ENCODE measurements around the gene RABL6.
"Not testable (repeated sequence)": the region's sequence is repeated elsewhere in the genome, so short reads cannot be mapped to it uniquely, and the experiment has no call there.

Gene RABL6

DNA sequence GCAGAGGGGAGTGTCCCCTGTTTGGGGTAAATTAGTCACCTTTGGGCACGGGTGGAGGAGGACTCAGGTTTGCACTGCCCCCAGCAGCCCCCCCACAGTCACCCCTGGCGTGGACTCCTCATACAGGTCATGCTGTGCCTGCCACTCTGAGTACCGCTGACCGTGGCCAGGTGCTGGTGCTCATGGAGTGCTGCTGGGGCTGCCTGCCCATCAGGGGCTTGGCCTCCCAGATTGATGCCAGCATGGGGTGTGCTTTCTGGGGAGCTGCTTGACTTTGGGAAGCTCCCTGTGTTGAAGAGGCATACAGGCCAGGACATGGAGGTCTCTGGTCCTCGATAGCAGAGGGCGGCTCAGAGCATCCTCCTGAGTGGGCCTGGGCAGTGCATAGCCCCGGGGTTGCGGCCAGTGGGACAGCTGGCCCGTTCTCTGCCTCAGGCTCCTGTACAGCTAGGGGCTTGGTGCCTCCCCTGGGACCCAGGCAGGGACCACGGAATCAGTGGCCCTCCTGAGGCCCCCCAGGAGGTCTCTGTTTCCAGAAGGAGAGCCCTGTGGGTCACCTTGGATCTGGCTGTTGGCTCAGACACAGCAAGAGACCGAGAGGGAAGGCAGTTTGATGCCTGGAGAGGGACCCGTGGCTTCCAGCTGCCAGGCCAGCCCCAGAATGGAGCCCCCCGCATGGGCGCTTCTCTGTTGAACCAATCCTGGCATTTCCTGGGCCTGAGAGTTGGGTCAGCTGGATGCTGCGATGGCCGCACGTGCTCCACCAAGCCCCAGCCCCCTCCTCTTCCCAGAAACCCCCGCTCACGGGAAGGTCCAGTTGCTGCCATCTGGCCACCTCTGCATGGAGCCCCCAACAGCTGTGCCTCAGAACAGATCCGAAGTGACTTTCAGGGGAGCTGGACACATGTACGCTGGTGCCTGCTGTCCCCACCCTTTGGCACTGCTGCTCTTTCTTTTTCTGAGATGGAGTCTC, 28.5 kb downstream of the RABL6 start:
- DNase-seq (ENCODE audit: low read depth in 2 of 2), result no peak

DNA sequence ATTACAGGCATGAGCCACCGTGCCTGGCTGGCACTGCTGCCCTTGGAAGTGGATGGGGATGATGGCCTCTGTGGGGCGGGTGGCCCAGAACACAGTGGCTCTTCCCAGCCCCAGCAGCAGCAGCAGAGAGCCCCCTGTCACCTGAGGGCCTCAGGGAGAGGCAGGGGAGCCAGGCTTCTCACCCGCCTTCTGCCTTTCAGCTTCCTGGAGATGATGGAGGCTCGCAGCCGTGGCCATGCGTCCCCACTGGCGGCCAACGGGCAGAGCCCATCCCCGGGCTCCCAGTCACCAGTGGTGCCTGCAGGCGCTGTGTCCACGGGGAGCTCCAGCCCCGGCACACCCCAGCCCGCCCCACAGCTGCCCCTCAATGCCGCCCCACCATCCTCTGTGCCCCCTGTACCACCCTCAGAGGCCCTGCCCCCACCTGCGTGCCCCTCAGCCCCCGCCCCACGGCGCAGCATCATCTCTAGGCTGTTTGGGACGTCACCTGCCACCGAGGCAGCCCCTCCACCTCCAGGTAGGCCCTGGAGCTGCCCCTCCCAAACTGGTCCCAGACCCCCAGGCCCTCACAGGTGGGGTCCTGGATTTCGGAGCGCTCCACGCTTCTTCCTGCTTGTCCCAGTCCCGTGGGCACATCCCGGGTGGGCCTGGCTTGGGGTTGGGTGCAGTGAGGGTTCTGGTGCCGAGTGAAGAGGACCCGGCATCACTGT, 29.6 kb downstream of the RABL6 start:
- no peak for DNase-seq (ENCODE audit: low read depth in 2 of 2)

GRCh38 chr9:136837856-136838277, 30.1 kb downstream of the RABL6 start:
- DNase-seq (ENCODE audit: low read depth in 2 of 2), result not testable (repeated sequence)

DNA sequence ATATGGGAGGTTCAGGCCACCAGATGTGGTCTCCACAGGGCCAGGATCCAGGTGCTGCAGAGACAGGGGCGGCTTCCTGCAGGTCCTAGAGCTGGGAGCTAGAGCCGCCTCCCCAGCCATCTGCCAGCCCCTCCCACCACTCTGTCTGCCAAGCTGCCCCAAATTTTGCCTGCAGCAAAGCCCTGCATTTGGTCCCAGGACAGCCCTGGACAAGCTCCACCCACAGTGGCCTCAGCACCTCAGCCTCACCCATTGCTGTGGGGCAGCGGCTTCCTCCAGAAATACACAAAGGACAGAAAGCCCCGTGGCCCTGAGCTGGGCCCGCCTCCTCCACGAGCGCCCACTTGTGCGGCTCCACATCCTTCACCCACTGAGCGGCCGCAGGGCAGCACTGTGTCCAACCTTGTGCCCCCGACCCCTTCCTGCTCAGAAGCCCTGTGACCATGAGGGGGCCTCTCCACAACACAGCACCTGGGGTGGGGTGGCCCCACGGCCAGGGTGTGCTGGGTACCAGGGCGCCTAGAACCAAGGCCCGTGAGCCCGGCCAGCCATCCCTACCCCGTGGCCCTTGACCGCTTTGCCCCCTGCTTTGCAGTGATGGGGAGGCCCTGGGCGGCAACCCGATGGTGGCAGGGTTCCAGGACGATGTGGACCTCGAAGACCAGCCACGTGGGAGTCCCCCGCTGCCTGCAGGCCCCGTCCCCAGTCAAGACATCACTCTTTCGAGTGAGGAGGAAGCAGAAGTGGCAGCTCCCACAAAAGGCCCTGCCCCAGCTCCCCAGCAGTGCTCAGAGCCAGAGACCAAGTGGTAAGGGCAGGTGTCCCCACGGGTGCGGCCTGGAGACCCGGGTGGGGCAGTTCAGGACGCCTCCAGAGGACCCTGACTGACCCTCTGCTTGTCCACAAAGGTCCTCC, 30.8 kb downstream of the RABL6 start:
- no peak for DNase-seq (ENCODE audit: low read depth in 2 of 2)

- DNase-seq (ENCODE audit: low read depth in 2 of 2), result no peak
Observed at GRCh38 chr9:136839229-136840139, 31.7 kb downstream of the RABL6 start.

- no peak for DNase-seq (ENCODE audit: low read depth in 2 of 2)
Observed at GRCh38 chr9:136840140-136840876, 32.6 kb downstream of the RABL6 start.

GRCh38 chr9:136840877-136841645, 33.3 kb downstream of the RABL6 start:
- no peak for DNase-seq (ENCODE audit: low read depth in 2 of 2)

- DNase-seq (ENCODE audit: low read depth in 2 of 2), result not testable (repeated sequence)
Observed at GRCh38 chr9:136841646-136842379, 34.1 kb downstream of the RABL6 start.

DNA sequence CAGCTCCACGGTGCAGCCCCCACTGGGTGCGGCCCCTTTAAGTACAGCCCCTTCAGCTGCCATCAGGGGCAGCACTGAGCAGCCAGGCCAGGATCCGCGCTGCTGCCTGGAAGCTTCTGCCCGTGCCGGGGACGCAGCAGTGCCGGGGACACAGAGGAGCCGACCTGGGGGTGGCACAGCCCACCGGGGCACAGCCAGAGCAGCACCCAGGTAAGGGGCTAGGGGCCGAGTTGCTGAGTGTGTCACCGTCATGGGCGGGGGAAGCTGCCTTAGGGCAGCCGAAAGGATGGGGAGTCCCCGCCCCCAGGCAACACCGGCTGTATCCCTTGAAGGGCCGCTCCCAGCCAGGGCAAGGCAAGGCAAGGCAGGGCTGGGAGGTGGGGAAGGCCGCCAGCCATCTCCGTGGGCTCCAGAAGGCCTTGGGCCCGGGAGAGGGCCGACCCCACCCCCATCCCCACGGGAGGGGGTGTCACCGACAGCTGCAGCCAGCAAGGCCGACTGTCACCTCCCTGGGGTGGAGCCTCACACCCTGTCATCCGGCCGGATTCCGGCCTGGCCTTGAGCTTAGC, 34.7 kb downstream of the RABL6 start, which contains the start of gene AJM1:
TSS of gene AJM1 (plus strand) at position 99 of the 569 bp plus-strand sequence. CDS start 1,937 bp downstream, outside the sequence.
- peak; percentile 56 to 58 for DNase-seq (ENCODE audit: low read depth in 2 of 2)

- DNase-seq (ENCODE audit: low read depth in 2 of 2), result not testable (repeated sequence)
Observed at GRCh38 chr9:136843159-136843800, 35.5 kb downstream of the RABL6 start.

DNA sequence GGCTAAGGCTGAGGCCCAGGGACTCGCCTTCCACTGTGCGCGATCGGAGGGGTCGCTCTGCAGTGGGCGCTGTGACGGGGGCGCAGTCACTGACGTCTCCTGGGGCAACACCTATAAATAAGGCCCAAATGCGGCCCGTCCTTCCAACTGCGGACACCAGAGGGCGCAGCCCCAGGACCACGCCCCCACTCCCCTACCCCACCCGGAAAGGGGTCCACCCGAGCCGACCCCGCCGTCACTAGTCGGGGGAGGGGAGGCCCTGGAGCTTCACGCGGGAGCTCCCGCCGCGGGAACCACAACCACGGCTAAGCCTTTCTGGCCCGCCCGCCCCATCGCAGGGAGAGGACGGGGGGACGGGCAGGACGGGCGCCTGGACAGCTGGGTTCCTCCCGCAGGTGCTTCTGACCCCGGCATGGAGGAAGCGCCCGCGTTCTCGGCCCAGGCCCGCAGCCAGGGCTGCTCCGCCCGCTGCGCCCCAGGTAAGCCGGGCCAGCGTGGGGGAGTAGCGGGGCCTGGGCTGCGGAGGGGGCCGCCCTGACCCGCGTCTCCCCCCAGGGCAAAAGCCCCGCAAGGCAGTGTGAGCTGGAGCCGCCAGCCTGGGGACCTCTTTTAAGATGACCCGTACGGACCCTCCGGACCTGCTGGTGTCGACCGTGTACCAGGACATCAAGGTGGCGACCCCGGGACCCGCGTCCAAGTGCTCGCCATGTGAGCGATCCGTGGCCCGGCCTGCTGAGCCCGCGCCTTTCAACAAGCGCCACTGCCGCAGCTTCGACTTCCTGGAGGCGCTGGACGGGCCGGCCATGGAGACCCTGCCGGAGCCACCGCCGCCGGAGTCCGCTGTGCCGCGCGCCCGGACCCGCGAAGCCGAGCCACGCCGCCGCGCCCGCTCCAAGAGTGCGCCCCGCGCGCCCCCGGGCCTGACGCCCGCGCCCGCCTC, 36.3 kb downstream of the RABL6 start:
- DNase-seq (ENCODE audit: low read depth in 2 of 2), result peak in 1 of 2 donors; percentile 32

DNA sequence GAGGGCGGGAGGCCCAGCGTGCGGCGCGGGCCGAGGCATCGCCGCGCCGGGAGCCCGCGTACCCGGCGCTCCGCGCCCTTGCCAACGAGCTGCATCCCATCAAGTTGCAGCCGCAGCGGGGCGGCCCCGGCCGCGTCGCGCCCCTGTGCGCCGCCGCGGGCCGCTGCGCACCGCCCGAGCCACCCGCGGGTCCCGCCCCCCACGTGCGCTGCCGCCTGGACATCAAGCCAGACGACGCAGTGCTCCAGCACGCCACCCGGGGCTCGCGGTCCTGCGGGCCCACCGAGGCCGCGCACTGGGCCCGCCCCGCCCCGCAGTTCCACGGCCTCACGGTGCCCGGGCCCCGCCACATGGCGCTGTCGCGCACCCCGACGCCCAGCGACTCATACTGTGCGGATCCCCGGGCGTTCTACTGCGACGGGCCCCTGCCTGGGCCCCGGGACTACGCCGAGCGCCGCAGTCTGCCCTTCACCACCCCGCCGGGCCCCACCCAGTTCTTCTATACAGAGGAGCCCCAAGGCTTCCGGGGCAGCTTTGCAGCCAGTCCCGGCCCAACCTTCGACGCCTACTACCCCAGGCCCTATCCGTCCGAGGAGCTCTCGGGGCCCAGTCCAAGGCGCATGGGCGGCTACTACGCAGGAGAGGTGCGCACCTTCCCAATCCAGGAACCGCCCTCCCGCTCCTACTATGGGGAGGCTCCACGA, 37.2 kb downstream of the RABL6 start:
- no peak for DNase-seq (ENCODE audit: low read depth in 2 of 2)

GRCh38 chr9:136845465-136846260, 37.9 kb downstream of the RABL6 start:
- no peak for DNase-seq (ENCODE audit: low read depth in 2 of 2)

- peak in 1 of 2 donors; percentile 26 for DNase-seq (ENCODE audit: low read depth in 2 of 2)
Observed at GRCh38 chr9:136846376-136847087, 38.8 kb downstream of the RABL6 start.
